Astrocyte (in vitro differentiated cells and primary cell): ENCODE data around the gene ZNF552. TPM values are rescaled to one million over a fixed set of nuclear protein-coding genes. Genes with fewer than 3 reads are reported as not detected.

Experiments used
- DNase-seq: peaks from one replicate; pipeline ENCODE4 v3.0.0-alpha.2; 2010; ENCODE audit warnings: low read depth
- FAIRE-seq: peaks from 2 replicates; lab custom pipeline; 2011; peaks lifted over from hg19 to GRCh38; lab: Jason Lieb, UNC
- H2AFZ ChIP-seq: 2 replicates; pipeline ENCODE4 v1.6.0; 2012; ENCODE audit warnings: low read depth, low read length, inconsistent platforms
- H3K27ac ChIP-seq: 2 replicates; pipeline ENCODE4 v1.5.1; 2011; ENCODE audit warnings: low read depth, low read length, inconsistent platforms
- H3K27me3 ChIP-seq: 2 replicates; pipeline ENCODE4 v1.6.0; 2011; ENCODE audit warnings: low read length, inconsistent platforms; ENCODE audit not compliant: insufficient read depth
- H3K36me3 ChIP-seq: 2 replicates; pipeline ENCODE4 v1.5.1; 2011; ENCODE audit warnings: low read length, inconsistent platforms; ENCODE audit not compliant: insufficient read depth
- H3K4me1 ChIP-seq: 2 replicates; pipeline ENCODE4 v1.5.1; 2011; ENCODE audit warnings: low read length, inconsistent platforms; ENCODE audit not compliant: insufficient read depth
- H3K4me2 ChIP-seq: 2 replicates; pipeline ENCODE4 v1.6.0; 2012; ENCODE audit warnings: low read length, inconsistent platforms
- H3K4me3 ChIP-seq: 2 replicates; pipeline ENCODE4 v1.5.1; 2011; ENCODE audit warnings: low read depth, mild to moderate bottlenecking, low read length, inconsistent platforms; ENCODE audit not compliant: insufficient read depth
- H3K79me2 ChIP-seq: 2 replicates; pipeline ENCODE4 v1.6.0; 2012; ENCODE audit warnings: mild to moderate bottlenecking, low read length, inconsistent platforms; ENCODE audit not compliant: insufficient read depth
- H3K9ac ChIP-seq: 2 replicates; pipeline ENCODE4 v1.6.0; 2012; ENCODE audit warnings: mild to moderate bottlenecking, low read length, inconsistent platforms
- H3K9me3 ChIP-seq: 2 replicates; pipeline ENCODE4 v1.5.1; 2012; ENCODE audit warnings: low read depth, mild to moderate bottlenecking, low read length, inconsistent platforms; ENCODE audit not compliant: insufficient read depth
- H4K20me1 ChIP-seq: 2 replicates; pipeline ENCODE4 v1.6.0; 2012; ENCODE audit warnings: low read length, inconsistent platforms; ENCODE audit not compliant: insufficient read depth
- H3K27ac Mint-ChIP-seq: one replicate; pipeline ENCODE4 v1.8.0; 2021; ENCODE audit warnings: mild to moderate bottlenecking, mixed read lengths; ENCODE audit not compliant: unreplicated experiment
- H3K27me3 Mint-ChIP-seq: one replicate; pipeline ENCODE4 v1.8.0; 2021; ENCODE audit warnings: low read depth, mixed read lengths; ENCODE audit not compliant: unreplicated experiment
- H3K36me3 Mint-ChIP-seq: one replicate; pipeline ENCODE4 v1.8.0; 2021; ENCODE audit warnings: low read depth, mixed read lengths; ENCODE audit not compliant: unreplicated experiment
- H3K4me1 Mint-ChIP-seq: one replicate; pipeline ENCODE4 v1.8.0; 2021; ENCODE audit warnings: low read depth, mixed read lengths; ENCODE audit not compliant: unreplicated experiment
- H3K4me3 Mint-ChIP-seq: one replicate; pipeline ENCODE4 v1.8.0; 2021; ENCODE audit warnings: mild to moderate bottlenecking, moderate library complexity, mixed read lengths; ENCODE audit not compliant: unreplicated experiment
- H3K9me3 Mint-ChIP-seq: one replicate; pipeline ENCODE4 v1.8.0; 2021; ENCODE audit warnings: mild to moderate bottlenecking, mixed read lengths; ENCODE audit not compliant: unreplicated experiment
- EZH2 ChIP-seq: IDR thresholded peaks from 2 replicates; pipeline ENCODE4 v1.6.1; 2012; ENCODE audit warnings: mild to moderate bottlenecking, low read length, inconsistent platforms; ENCODE audit not compliant: insufficient read depth
- total RNA-seq: library from RNA; stranded (reverse); gene quantifications from 2 replicates; pipeline ENCODE4 v1.2.1, GENCODE V29; 2021
- TF ChIP-seq, protein P1 (sequence below): IDR thresholded peaks from 2 replicates; pipeline ENCODE4 v1.5.1; 2011; ENCODE audit warnings: low read depth, mild to moderate bottlenecking, inconsistent platforms, low read length, moderate library complexity; ENCODE audit not compliant: insufficient read depth

Gene ZNF552
- total RNA-seq, 1 donor from 2014 or later = 9.6 TPM

DNA sequence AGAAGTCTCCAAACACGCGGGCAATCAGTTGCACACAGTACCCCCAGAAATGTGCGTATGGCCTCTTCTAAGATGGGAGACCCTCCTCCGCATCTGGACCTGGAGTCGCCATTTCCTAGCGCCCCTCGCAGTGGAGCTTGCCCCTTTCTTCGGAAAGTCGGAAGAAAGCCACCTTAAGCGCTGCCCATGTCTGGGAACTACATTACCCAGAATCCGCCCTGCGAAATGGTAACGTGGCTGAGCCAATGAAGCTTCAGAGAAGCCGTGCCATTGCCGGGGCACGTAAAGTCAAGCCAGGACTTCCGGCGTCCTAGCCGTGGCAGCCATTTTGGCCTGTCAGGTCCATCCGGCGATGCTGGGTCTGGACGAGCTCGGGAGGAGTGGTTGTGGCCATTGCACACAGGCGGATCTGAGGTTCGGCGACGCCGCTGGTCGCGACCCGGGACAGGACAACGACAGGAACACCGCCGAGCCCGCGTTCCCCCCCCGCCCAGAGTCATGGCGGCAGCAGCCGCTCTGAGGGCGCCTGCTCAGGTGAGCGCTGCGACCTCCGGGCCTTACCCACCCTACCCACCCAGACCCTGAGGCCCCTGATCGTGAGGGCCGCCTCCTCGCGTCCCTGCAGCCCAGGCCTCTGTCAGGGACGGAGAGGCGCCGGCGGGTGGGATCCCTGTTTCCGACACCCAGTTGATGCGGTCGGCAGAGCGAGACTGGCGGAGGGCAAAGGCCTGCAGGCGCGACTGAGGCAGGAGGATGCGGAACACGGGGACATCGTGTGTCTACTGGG lies 45.2 kb downstream of the ZNF552 start, which contains the start of gene ZNF586:
ZNF586 (plus strand) TSS at position 332 of the 787 bp plus-strand sequence; CDS start at position 499, 167 bp downstream.
- H3K36me3 ChIP-seq = peaks cover 6% of the 10 kb centered on the region
- H3K9me3 ChIP-seq = peaks cover 3% of the 10 kb centered on the region
- Mint-ChIP-seq H3K9me3 (peaks cover 2% of the 10 kb centered on the region), H3K4me3 (peak within 1 kb of the TSS; percentile 90), H3K27me3 (no peaks in the 10 kb centered on the region), H3K4me1 (peaks cover 14% of the 10 kb centered on the region), H3K27ac (peak within 1 kb of the TSS; percentile 83), H3K36me3 (peaks cover 21% of the 10 kb centered on the region)
- H4K20me1 ChIP-seq = peaks cover 15% of the 10 kb centered on the region
- no peak for FAIRE-seq
- no peaks in the 10 kb centered on the region for H3K4me1 ChIP-seq
- peak within 1 kb of the TSS; percentile 79 for H3K4me2 ChIP-seq
- H3K79me2 ChIP-seq = peaks cover 43% of the 10 kb centered on the region
- peak within 1 kb of the TSS; percentile 80 for H3K9ac ChIP-seq
- no peaks in the 10 kb centered on the region for H3K27me3 ChIP-seq
- TF ChIP-seq EZH2 = no peak
- H3K27ac ChIP-seq = peak within 1 kb of the TSS; percentile 63
- peak within 1 kb of the TSS; percentile 85 for H3K4me3 ChIP-seq
- DNase-seq = peak; percentile 91
- peak within 1 kb of the TSS; percentile 83 for H2AFZ ChIP-seq

DNA sequence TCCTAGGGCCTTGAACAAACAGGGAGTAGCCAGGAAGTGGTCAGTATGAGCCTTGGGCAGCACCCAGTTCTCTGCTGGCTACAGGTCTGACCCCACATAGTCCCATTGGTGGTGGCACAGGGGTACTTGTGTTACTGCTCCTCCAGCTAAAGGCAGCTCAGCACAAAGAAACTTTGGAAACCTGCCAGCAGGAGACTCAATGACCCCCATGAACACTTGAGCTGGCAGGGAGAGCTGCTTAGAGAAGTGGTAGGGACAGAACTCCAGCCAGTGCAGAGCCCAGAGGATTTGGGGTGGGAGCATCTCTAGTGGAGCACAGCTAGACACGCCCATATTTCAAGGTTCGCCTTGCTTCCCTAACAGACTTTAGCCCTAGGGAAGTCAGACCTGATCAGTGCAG lies 55.6 kb downstream of the ZNF552 start:
- Histone ChIP-seq H4K20me1 (no peaks in the 10 kb centered on the region), H3K36me3 (peaks cover 25% of the 10 kb centered on the region), H3K9ac (no peak overlapping the region), H2AFZ (no peak overlapping the region), H3K9me3 (peaks cover 30% of the 10 kb centered on the region), H3K27me3 (no peaks in the 10 kb centered on the region), H3K27ac (no peak overlapping the region), H3K4me3 (no peak overlapping the region), H3K4me2 (no peak overlapping the region), H3K4me1 (no peaks in the 10 kb centered on the region), H3K79me2 (peaks cover 4% of the 10 kb centered on the region)
- no peaks in the 10 kb centered on the region for H3K27me3 Mint-ChIP-seq
- FAIRE-seq (no peak), DNase-seq (no peak)
- H3K27ac Mint-ChIP-seq = no peak overlapping the region
- H3K9me3 Mint-ChIP-seq = no peaks in the 10 kb centered on the region
- no peaks in the 10 kb centered on the region for H3K4me1 Mint-ChIP-seq
- TF ChIP-seq EZH2 = no peak
- TF ChIP-seq, protein P1, sequence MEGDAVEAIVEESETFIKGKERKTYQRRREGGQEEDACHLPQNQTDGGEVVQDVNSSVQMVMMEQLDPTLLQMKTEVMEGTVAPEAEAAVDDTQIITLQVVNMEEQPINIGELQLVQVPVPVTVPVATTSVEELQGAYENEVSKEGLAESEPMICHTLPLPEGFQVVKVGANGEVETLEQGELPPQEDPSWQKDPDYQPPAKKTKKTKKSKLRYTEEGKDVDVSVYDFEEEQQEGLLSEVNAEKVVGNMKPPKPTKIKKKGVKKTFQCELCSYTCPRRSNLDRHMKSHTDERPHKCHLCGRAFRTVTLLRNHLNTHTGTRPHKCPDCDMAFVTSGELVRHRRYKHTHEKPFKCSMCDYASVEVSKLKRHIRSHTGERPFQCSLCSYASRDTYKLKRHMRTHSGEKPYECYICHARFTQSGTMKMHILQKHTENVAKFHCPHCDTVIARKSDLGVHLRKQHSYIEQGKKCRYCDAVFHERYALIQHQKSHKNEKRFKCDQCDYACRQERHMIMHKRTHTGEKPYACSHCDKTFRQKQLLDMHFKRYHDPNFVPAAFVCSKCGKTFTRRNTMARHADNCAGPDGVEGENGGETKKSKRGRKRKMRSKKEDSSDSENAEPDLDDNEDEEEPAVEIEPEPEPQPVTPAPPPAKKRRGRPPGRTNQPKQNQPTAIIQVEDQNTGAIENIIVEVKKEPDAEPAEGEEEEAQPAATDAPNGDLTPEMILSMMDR = no peak
- no peak overlapping the region for H3K4me3 Mint-ChIP-seq
- peaks cover 53% of the 10 kb centered on the region for H3K36me3 Mint-ChIP-seq

DNA sequence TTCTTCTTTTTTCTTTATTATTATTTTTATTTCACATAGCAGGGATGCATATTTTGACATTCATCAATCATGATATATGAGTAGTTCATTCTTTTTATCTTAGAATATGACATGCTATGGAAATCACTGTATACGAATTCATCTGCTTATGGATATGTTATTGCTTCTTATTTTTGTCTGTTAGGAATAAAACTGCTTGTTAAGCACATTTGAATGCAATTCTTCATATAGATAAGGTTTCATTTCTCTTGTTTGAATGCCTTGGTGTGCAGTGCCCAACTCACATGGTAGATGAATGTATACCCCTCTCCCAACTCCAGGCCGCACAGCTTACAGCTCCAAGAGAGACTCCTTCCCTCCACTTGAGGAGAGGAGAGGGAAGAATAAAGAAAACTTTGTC lies 56.8 kb downstream of the ZNF552 start:
- H3K9ac ChIP-seq = no peak overlapping the region
- DNase-seq = no peak
- TF ChIP-seq, protein P1 = no peak
- TF ChIP-seq EZH2 = no peak
- no peaks in the 10 kb centered on the region for H3K4me1 ChIP-seq
- no peak overlapping the region for H3K4me2 ChIP-seq
- Mint-ChIP-seq H3K27me3 (no peaks in the 10 kb centered on the region), H3K9me3 (no peaks in the 10 kb centered on the region), H3K27ac (no peak overlapping the region), H3K4me1 (no peaks in the 10 kb centered on the region), H3K4me3 (no peak overlapping the region), H3K36me3 (peaks cover 54% of the 10 kb centered on the region)
- H3K4me3 ChIP-seq = no peak overlapping the region
- peaks cover 4% of the 10 kb centered on the region for H3K79me2 ChIP-seq
- peaks cover 41% of the 10 kb centered on the region for H3K9me3 ChIP-seq
- H3K27ac ChIP-seq = no peak overlapping the region
- H3K27me3 ChIP-seq = no peaks in the 10 kb centered on the region
- FAIRE-seq = no peak
- H2AFZ ChIP-seq = no peak overlapping the region
- no peaks in the 10 kb centered on the region for H4K20me1 ChIP-seq
- peaks cover 37% of the 10 kb centered on the region for H3K36me3 ChIP-seq

Other genes starting within 250 kb of the ZNF552 start
- 9.3 and 9.7 TPM in 2 replicates for gene ZNF416, start 236.0 kb downstream of the ZNF552 start, total RNA-seq
- gene ZIK1, start 230.8 kb downstream of the ZNF552 start, total RNA-seq = 8.7 and 8.9 TPM in 2 replicates
- 3.5 and 4.7 TPM in 2 replicates for gene ZNF530, start 215.0 kb downstream of the ZNF552 start, total RNA-seq
- 30.5 and 32.3 TPM in 2 replicates for gene ZNF134, start 200.7 kb downstream of the ZNF552 start, total RNA-seq
- gene ZNF211, start 181.7 kb downstream of the ZNF552 start, total RNA-seq = 18.2 and 21.9 TPM in 2 replicates
- 0.43 and 1.2 TPM in 2 replicates for gene ZSCAN4, start 146.0 kb downstream of the ZNF552 start, total RNA-seq
- 6.1 and 6.5 TPM in 2 replicates for gene ZNF551, start 132.9 kb downstream of the ZNF552 start, total RNA-seq
- gene ZNF154, start 105.7 kb downstream of the ZNF552 start, total RNA-seq = 12.7 and 13.1 TPM in 2 replicates
- 8.0 and 8.2 TPM in 2 replicates for gene ZNF671, start 87.3 kb downstream of the ZNF552 start, total RNA-seq
- 17.4 and 17.5 TPM in 2 replicates for gene ZNF776, start 68.1 kb downstream of the ZNF552 start, total RNA-seq
- gene ZNF586, start 45.2 kb downstream of the ZNF552 start, total RNA-seq = 8.8 and 11.5 TPM in 2 replicates
- 15.2 and 17.9 TPM in 2 replicates for gene ZNF587B, start 15.4 kb upstream of the ZNF552 start, total RNA-seq
- gene ZNF587, start 34.9 kb upstream of the ZNF552 start, total RNA-seq = 36.7 and 37.4 TPM in 2 replicates
- 31.6 and 34.7 TPM in 2 replicates for gene ZNF814, start 74.1 kb upstream of the ZNF552 start, total RNA-seq
- gene ZNF417, start 101.7 kb upstream of the ZNF552 start, total RNA-seq = 16.2 and 17.2 TPM in 2 replicates
- gene ZNF418, start 120.5 kb upstream of the ZNF552 start, total RNA-seq = 5.5 and 10.4 TPM in 2 replicates
- gene ZNF256, start 132.8 kb upstream of the ZNF552 start, total RNA-seq = 7.1 and 7.3 TPM in 2 replicates
- 0.66 and 1.5 TPM in 2 replicates for gene C19orf18, start 159.6 kb upstream of the ZNF552 start, total RNA-seq
- 13.5 and 14.3 TPM in 2 replicates for gene ZNF606, start 187.9 kb upstream of the ZNF552 start, total RNA-seq
- gene ZSCAN1, start 219.1 kb upstream of the ZNF552 start, total RNA-seq = not detected in 2 replicates
- 1.5 and 1.7 TPM in 2 replicates for gene ZNF135, start 244.4 kb upstream of the ZNF552 start, total RNA-seq